Mucosa of stomach (tissue), 1 donor: Measurements from ENCODE around the gene CRTC3.
"Not testable (repeated sequence)": the region's sequence is repeated elsewhere in the genome, so short reads cannot be mapped to it uniquely, and the experiment has no call there.

Source experiments
- H3K27me3 ChIP-seq: one replicate; pipeline ENCODE4 v1.7.0; 2013; ENCODE audit warnings: mild to moderate bottlenecking, low read length; ENCODE audit not compliant: control insufficient read depth, insufficient read depth
- H3K36me3 ChIP-seq: one replicate; pipeline ENCODE4 v1.7.0; 2013; ENCODE audit warnings: low read length; ENCODE audit not compliant: control insufficient read depth, insufficient read depth
- H3K4me1 ChIP-seq: one replicate; pipeline ENCODE4 v1.7.0; 2013; ENCODE audit warnings: mild to moderate bottlenecking, low read length; ENCODE audit not compliant: control insufficient read depth, insufficient read depth
- H3K4me3 ChIP-seq: one replicate; pipeline ENCODE4 v1.7.0; 2013; ENCODE audit warnings: low read length
- H3K9ac ChIP-seq: one replicate; pipeline ENCODE4 v1.7.0; 2013; ENCODE audit warnings: mild to moderate bottlenecking, low read length, moderate library complexity
- H3K9me3 ChIP-seq: one replicate; pipeline ENCODE4 v1.7.0; 2013; ENCODE audit warnings: mild to moderate bottlenecking, low read length, moderate library complexity; ENCODE audit not compliant: control insufficient read depth
- donor health status: Pancreatic carcinoma.

CRTC3 gene

GRCh38 chr15:90667755-90668345, 138.1 kb downstream of the CRTC3 start:
- not testable (repeated sequence) for H3K9ac ChIP-seq, H3K4me3 ChIP-seq, H3K36me3 ChIP-seq, H3K9me3 ChIP-seq, H3K4me1 ChIP-seq, H3K27me3 ChIP-seq

DNA sequence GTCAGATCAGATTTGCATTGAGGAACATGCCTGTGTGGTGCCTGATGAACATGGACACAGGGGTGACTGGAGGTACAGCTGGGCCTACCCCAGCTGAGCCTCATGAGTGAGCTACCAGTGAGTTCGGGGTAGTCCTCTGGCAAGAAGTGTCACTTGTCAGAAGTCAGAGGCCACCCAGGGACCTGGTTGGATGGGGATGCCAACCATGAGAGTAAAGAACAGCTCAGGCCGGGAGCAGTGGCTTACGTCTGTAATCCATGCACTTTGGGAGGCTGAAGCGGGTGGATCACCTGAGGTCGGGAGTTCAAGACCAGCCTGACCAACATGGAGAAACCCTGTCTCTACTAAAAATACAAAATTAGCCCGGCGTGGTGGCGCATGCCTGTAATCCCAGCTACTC, 140.9 kb downstream of the CRTC3 start:
- H3K9me3 ChIP-seq, H3K4me1 ChIP-seq, H3K9ac ChIP-seq, H3K36me3 ChIP-seq, H3K27me3 ChIP-seq, H3K4me3 ChIP-seq: not testable (repeated sequence)

DNA sequence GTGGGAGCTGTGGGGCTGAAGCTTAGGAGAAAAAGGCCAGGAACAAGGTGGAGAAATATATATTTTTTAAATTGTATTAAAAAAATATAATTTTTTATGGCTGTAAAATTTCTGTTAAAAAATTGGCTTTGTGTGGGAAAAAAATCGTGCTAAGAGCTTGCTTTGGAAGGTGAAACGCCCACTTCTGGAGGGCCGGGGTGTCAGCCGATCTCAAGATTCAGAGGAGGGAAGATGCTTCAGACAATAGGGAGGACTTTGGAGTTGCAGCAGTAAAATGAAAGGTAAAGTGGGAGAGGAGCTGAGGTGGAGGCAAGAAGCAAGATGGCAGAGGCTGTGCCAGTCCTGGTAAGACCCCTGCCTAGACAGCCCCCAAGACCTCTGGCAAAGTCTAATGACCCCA, 141.5 kb downstream of the CRTC3 start:
- Histone ChIP-seq H3K4me3 (no peak overlapping the region), H3K36me3 (no peaks in the 10 kb centered on the region), H3K9ac (no peak overlapping the region), H3K27me3 (no peaks in the 10 kb centered on the region), H3K9me3 (no peaks in the 10 kb centered on the region), H3K4me1 (no peaks in the 10 kb centered on the region)

DNA sequence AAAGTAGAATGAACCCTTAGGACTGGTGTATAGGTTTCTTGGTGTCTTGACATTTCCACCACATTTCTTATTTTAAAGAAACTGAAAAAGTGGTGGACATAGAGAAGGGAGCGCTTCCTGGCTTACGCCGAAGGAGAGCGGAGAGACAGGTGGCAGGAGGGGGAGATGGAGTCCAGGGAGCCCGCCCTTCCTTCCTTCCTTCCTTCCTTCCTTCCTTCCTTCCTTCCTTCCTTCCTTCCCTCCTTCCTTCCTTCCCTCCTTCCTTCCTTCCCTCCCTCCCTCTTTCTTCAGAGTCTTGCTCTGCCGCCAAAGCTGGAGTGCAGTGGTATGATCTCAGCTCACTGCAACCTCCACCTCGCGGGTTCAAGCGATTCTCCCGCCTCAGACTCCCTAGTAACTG, 143.6 kb downstream of the CRTC3 start:
- H3K4me1 ChIP-seq, H3K36me3 ChIP-seq, H3K9me3 ChIP-seq: not testable (repeated sequence)

GRCh38 chr15:90674476-90674875, 144.8 kb downstream of the CRTC3 start:
- H3K4me3 ChIP-seq, result no peak overlapping the region
- H3K9me3 ChIP-seq, result no peaks in the 10 kb centered on the region
- H3K36me3 ChIP-seq, result no peaks in the 10 kb centered on the region
- no peaks in the 10 kb centered on the region for H3K4me1 ChIP-seq
- no peaks in the 10 kb centered on the region for H3K27me3 ChIP-seq
- H3K9ac ChIP-seq, result no peak overlapping the region

More for the DNA sequence above, 143.6 kb downstream of the CRTC3 start:
- H3K9ac ChIP-seq, H3K27me3 ChIP-seq, H3K4me3 ChIP-seq: not testable (repeated sequence)

DNA sequence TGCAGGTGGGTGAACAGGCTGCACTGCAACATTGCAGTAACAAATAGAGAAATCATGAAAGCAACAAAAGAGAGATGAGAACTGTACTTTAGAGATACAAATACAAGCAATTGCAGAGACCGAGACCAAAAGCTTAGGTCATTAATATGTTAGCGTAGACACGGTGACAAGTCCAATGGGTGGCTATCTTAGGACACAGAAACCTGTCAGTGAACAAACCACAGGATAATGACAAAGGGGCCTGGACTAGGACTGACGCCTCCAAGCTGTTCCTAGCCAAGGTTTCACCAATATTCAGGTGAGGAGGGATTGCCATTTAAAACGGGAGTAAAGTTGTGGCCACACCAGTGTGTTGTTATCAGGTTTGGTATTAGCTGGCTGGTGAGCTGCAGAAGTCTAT, 145.7 kb downstream of the CRTC3 start:
- Histone ChIP-seq H3K27me3 (no peaks in the 10 kb centered on the region), H3K4me3 (no peak overlapping the region), H3K9me3 (no peaks in the 10 kb centered on the region), H3K4me1 (no peaks in the 10 kb centered on the region), H3K9ac (no peak overlapping the region), H3K36me3 (no peaks in the 10 kb centered on the region)

DNA sequence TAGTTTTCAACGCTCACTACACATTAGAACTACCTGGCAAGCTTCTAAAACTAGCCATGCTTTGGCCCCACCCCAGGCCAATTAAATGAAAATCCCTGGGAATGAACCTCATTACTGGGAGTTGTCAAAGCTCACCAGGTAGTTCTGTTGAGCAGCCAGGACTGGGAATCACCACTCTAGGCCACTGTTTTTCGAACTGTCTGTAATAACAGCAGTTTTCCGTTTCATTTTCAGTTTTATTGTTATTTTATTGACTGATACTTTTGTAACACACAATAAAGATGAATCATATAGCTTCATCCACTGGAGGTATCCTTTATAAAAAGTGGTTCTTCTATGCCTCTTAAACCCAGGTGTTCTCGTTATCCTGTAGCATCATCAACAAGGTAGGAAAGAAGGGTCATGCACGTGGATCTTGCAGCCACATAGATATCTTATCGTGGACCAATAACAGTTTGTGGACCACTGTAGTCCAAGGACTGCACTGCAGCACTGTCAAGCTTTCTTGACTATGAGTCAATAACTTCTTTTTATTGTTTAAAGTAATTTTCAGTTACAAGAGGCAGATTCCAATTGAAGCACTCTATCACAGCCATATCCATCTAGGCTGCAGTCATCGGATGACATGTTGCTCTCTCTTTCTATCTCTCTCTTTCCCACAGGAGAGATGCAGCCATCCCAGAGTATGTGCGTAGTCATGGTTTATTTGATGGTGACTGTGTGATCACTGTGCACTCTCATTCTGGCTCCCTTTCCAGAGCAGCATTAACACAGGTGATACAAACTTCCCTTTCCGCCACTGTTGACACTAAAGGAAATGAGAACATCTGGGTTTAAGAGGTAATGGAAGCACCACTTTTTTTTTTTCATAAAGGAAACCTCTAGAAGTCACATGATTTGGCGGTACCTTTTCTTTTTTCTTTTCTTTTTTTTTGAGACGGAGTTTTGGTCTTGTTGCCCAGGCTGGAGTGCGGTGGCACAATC, 148.4 kb downstream of the CRTC3 start:
- Histone ChIP-seq H3K36me3 (no peaks in the 10 kb centered on the region), H3K9me3 (no peaks in the 10 kb centered on the region), H3K27me3 (no peaks in the 10 kb centered on the region), H3K4me3 (no peak overlapping the region), H3K4me1 (no peaks in the 10 kb centered on the region), H3K9ac (no peak overlapping the region)

DNA sequence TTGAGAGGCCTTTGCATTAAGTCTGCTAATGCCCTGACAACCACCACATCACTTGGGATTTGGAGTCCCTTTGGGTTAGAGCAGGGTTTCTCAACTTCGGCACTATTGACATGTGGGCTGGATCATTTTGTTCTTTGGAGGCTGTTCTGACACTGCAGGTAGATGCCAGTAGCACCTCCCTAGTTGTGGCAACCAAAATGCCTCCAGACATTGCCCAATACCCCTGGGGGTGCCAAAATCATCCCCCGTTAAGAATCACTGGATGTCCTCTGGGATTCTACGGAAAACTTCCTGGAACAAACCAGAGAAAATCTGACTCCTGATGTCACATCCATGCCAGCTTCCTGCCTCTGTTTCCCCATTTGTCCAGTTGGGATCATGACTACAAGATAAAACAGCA, 150.2 kb downstream of the CRTC3 start:
- Histone ChIP-seq H3K4me1 (no peaks in the 10 kb centered on the region), H3K9me3 (no peaks in the 10 kb centered on the region), H3K36me3 (no peaks in the 10 kb centered on the region), H3K9ac (no peak overlapping the region), H3K27me3 (no peaks in the 10 kb centered on the region), H3K4me3 (no peak overlapping the region)

GRCh38 chr15:90680371-90680935, 150.7 kb downstream of the CRTC3 start:
- Histone ChIP-seq H3K9me3 (no peaks in the 10 kb centered on the region), H3K36me3 (no peaks in the 10 kb centered on the region), H3K4me3 (no peak overlapping the region), H3K27me3 (no peaks in the 10 kb centered on the region), H3K4me1 (no peaks in the 10 kb centered on the region), H3K9ac (no peak overlapping the region)

GRCh38 chr15:90681056-90681455, 151.3 kb downstream of the CRTC3 start:
- no peaks in the 10 kb centered on the region for H3K27me3 ChIP-seq
- H3K4me1 ChIP-seq, result no peaks in the 10 kb centered on the region
- H3K9me3 ChIP-seq, result no peaks in the 10 kb centered on the region
- no peaks in the 10 kb centered on the region for H3K36me3 ChIP-seq
- H3K9ac ChIP-seq, result no peak overlapping the region
- no peak overlapping the region for H3K4me3 ChIP-seq

GRCh38 chr15:90681480-90681879, 151.8 kb downstream of the CRTC3 start:
- Histone ChIP-seq H3K9me3 (no peaks in the 10 kb centered on the region), H3K27me3 (no peaks in the 10 kb centered on the region), H3K36me3 (no peaks in the 10 kb centered on the region), H3K4me1 (no peaks in the 10 kb centered on the region), H3K4me3 (no peak overlapping the region), H3K9ac (no peak overlapping the region)

- Histone ChIP-seq H3K36me3 (no peaks in the 10 kb centered on the region), H3K9ac (no peak overlapping the region), H3K9me3 (no peaks in the 10 kb centered on the region), H3K27me3 (no peaks in the 10 kb centered on the region), H3K4me1 (no peaks in the 10 kb centered on the region), H3K4me3 (no peak overlapping the region)
These were observed 153.6 kb downstream of the CRTC3 start for GRCh38 chr15:90683371-90683770.
